Fibroblast of villous mesenchyme (primary cell): ENCODE results near the gene TTC27. TPM values are rescaled to one million over a fixed set of nuclear protein-coding genes. Genes with fewer than 3 reads are reported as not detected.

Experiments used
- DNase-seq: peaks from one replicate; pipeline ENCODE4 v3.0.0-alpha.2; 2010; ENCODE audit warnings: low read depth
- H3K4me3 ChIP-seq: 2 replicates; pipeline ENCODE4 v1.5.1; 2011; ENCODE audit warnings: low read depth, mild to moderate bottlenecking, low read length
- CTCF ChIP-seq: IDR thresholded peaks from 2 replicates; pipeline ENCODE4 v1.5.1; 2012; ENCODE audit warnings: low read depth, mild to moderate bottlenecking, low read length; ENCODE audit not compliant: insufficient read depth
- total RNA-seq: library from RNA; depleted of rRNA; stranded (reverse); fragments of >200 nt; gene quantifications from 2 replicates; pipeline ENCODE4 v1.2.3, GENCODE V29; 2012

Gene TTC27
- total RNA-seq, 1 donor, result 32.4 TPM

GRCh38 chr2:32715391-32715841 is 87.6 kb downstream of the TTC27 start:
- H3K4me3 ChIP-seq, result no peak overlapping the region
- TF ChIP-seq CTCF, result no peak
- no peak for DNase-seq

- no peak overlapping the region for H3K4me3 ChIP-seq
- DNase-seq, result no peak
- TF ChIP-seq CTCF, result no peak
Measured at GRCh38 chr2:32715981-32716380, 88.1 kb downstream of the TTC27 start.

GRCh38 chr2:32716598-32716997 is 88.7 kb downstream of the TTC27 start:
- TF ChIP-seq CTCF, result no peak
- DNase-seq, result no peak
- H3K4me3 ChIP-seq, result no peak overlapping the region

GRCh38 chr2:32718752-32719151 is 90.9 kb downstream of the TTC27 start:
- DNase-seq, result no peak
- H3K4me3 ChIP-seq, result no peak overlapping the region
- TF ChIP-seq CTCF, result no peak

- TF ChIP-seq CTCF, result no peak
- no peak overlapping the region for H3K4me3 ChIP-seq
- DNase-seq, result no peak
Measured at GRCh38 chr2:32719430-32719829, 91.6 kb downstream of the TTC27 start.

GRCh38 chr2:32719933-32720716 is 92.3 kb downstream of the TTC27 start:
- no peak for DNase-seq
- no peak overlapping the region for H3K4me3 ChIP-seq
- no peak for TF ChIP-seq CTCF

- TF ChIP-seq CTCF, result no peak
- no peak overlapping the region for H3K4me3 ChIP-seq
- DNase-seq, result no peak
Measured at GRCh38 chr2:32720771-32721170, 92.9 kb downstream of the TTC27 start.
